Esophagus (tissue), 2 donors: Measurements from ENCODE around the gene FBXO10. TPM values are rescaled to one million over a fixed set of nuclear protein-coding genes. Genes with fewer than 3 reads are reported as not detected.
A peak's percentile ranks its signal among the peaks of the same experiment; 100 is the strongest.

ENCODE experiments used
- H3K27ac ChIP-seq, 2 donors: one replicate each; pipeline ENCODE4 v1.5.1; 2013; ENCODE audit warnings: low read depth in 2 of 2, mild to moderate bottlenecking in 2 of 2, inconsistent platforms in 1 of 2, low read length in 1 of 2, moderate library complexity in 1 of 2
- H3K27me3 ChIP-seq, 2 donors: one replicate each; pipeline ENCODE4 v1.6.1; 2013; ENCODE audit warnings: low read length in 2 of 2, control low read depth in 1 of 2, mild to moderate bottlenecking in 1 of 2; ENCODE audit not compliant: insufficient read depth in 2 of 2, control insufficient read depth in 1 of 2
- H3K36me3 ChIP-seq, 2 donors: one replicate each; pipeline ENCODE4 v1.6.1; 2013; ENCODE audit warnings: low read length in 1 of 2; ENCODE audit not compliant: control insufficient read depth in 2 of 2, insufficient read depth in 2 of 2
- H3K4me1 ChIP-seq, 2 donors: one replicate each; pipeline ENCODE4 v1.6.1; 2013; ENCODE audit warnings: low read length in 1 of 2; ENCODE audit not compliant: control insufficient read depth in 2 of 2, insufficient read depth in 2 of 2
- H3K4me3 ChIP-seq, 2 donors: one replicate each; pipeline ENCODE4 v1.5.1; 2013; ENCODE audit warnings: low read length in 2 of 2, mild to moderate bottlenecking in 2 of 2, low read depth in 1 of 2, moderate library complexity in 1 of 2
- H3K9me3 ChIP-seq, 2 donors: one replicate each; pipeline ENCODE4 v1.6.1; 2013; ENCODE audit warnings: mild to moderate bottlenecking in 2 of 2, low read depth in 1 of 2, low read length in 1 of 2, moderate library complexity in 1 of 2; ENCODE audit not compliant: control insufficient read depth in 2 of 2, insufficient read depth in 1 of 2
- WGBS, 2 donors: extraction: QIAGEN DNeasy Blood & Tissue Kit; methylation state at CpG; one replicate each; pipeline ENCODE4 v1.1.7; 2013; 5-methylcytosine and 5-hydroxymethylcytosine counted together
- polyA plus RNA-seq, 2 donors: library from polyadenylated mRNA; stranded (reverse); fragments of 200-250 nt; gene quantifications; one replicate each; pipeline ENCODE4 v1.2.3, GENCODE V29; 2013
- donor health status: healthy with polysubstance abuse.
- donor health status: Bipolar disorder and iron deficiency.

The FBXO10 gene
- polyA plus RNA-seq, 2 donors = 2.1 to 3.0 TPM

DNA sequence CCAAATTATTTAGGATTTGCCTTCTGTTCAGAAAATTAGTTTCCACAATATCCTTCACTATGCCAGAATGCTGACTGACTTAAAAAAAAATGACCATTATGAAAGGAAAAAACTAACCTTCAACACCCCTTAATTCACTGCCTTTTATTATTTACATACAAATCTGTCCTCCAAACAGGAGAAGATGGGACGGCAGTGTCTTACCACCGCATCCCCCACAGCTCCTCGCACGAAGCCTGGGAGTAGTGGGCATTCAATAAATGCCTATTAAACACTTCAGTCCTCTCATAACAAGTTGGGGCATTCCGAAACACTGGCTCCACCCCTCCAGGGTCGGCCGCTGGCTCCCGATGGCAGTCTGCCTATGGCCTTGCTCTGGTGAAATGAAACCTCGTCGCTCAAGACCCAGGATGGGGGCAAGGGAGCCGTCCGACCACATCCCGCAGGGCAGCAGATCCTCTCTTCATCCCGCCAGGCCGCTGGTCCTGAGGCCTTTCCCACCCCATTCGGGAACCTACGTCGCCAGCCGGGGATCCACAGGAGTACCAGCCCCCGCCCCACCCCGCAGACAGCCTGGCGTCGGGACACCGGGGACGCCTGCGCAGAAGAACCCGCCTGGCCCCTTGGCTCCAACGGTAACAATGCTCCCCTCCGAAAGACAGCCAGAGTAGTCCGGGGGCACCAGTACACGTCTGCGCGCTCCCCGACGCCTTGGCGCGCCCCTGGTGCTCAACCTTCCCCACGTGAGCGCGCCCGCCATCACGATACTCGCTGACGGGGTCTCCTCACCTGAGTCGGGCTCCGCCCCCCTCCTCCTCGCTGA, 111.5 kb downstream of the FBXO10 start:
- WGBS, 2 donors = 0% methylated on average over 42 to 47 of the region's 47 CpGs
- Histone ChIP-seq H3K4me1 (peaks cover 2% of the 10 kb centered on the region in 2 donors), H3K36me3 (peaks cover 0 to 2% of the 10 kb centered on the region in 2 donors), H3K4me3 (peak overlapping the region; percentile 82 to 89), H3K27ac (peak overlapping the region; percentile 97 to 100), H3K27me3 (no peaks in the 10 kb centered on the region), H3K9me3 (no peaks in the 10 kb centered on the region)

DNA sequence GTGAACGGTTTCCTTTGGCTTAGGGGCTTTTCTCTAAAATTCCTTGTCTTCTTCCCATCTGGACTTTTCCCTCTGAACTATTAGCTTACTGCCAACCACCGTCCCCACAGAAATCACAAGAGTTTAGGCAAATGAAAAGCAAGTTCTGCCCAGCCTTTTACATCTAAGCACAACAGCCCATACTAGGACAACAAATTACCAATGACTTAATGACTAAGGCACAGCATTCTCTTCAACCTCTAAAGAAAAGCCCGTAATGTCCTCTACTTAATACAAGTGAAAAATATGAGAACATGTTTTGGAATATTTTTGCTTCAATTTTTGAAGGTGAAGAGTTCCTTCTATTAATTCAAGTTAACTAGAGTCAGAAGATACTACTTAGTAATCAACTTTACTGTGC, 112.2 kb downstream of the FBXO10 start:
- no peaks in the 10 kb centered on the region for H3K27me3 ChIP-seq
- H3K27ac ChIP-seq = peak overlapping the region; percentile 50 to 64
- H3K4me1 ChIP-seq = peaks cover 2% of the 10 kb centered on the region in 2 donors
- H3K36me3 ChIP-seq = peaks cover 0 to 2% of the 10 kb centered on the region in 2 donors
- WGBS, 2 donors = 24 to 28% methylated on average over 3 of the region's 3 CpGs
- no peaks in the 10 kb centered on the region for H3K9me3 ChIP-seq
- H3K4me3 ChIP-seq = peak overlapping the region; percentile 22 to 82

Other genes with a start within 250 kb of the FBXO10 start
- gene GRHPR, start 153.7 kb downstream of the FBXO10 start, polyA plus RNA-seq = 10 to 100 TPM; 36.5 to 92.2 TPM
- gene ZBTB5, start 110.9 kb downstream of the FBXO10 start, polyA plus RNA-seq = 1 to 10 TPM; 6.1 to 9.9 TPM
- 10 to 100 TPM in 1 of 2 donors, 1 to 10 TPM in 1; 8.1 to 15.2 TPM for gene POLR1E, start 90.4 kb downstream of the FBXO10 start, polyA plus RNA-seq
- gene TOMM5, start 16.2 kb upstream of the FBXO10 start, polyA plus RNA-seq = 100 to 1,000 TPM in 1 of 2 donors, 10 to 100 TPM in 1; 93.3 to 113 TPM
- under 1 TPM; 0.04 to 0.12 TPM for gene FRMPD1, start 74.6 kb upstream of the FBXO10 start, polyA plus RNA-seq
- 1 to 10 TPM; 3.8 to 4.3 TPM for gene TRMT10B, start 177.4 kb upstream of the FBXO10 start, polyA plus RNA-seq
- 10 to 100 TPM; 24.0 to 36.0 TPM for gene EXOSC3, start 208.7 kb upstream of the FBXO10 start, polyA plus RNA-seq
- gene DCAF10, start 224.4 kb upstream of the FBXO10 start, polyA plus RNA-seq = 1 to 10 TPM; 6.1 to 8.0 TPM